Activated CD8-positive, alpha-beta T cell treated with anti-CD3 and anti-CD28 coated beads, Interleukin-2, amount 10 ng/mL, durations not matched to agents 7 days and 5 days (primary cell): ENCODE data around the gene PNMA8A. TPM values are rescaled to one million over a fixed set of nuclear protein-coding genes. Genes with fewer than 3 reads are reported as not detected.
"Not testable (repeated sequence)": the region's sequence is repeated elsewhere in the genome, so short reads cannot be mapped to it uniquely, and the experiment has no call there.

Source experiments
- ATAC-seq: fragments of 150-1000 bp; cut with Tn5 transposase; one replicate; pipeline ENCODE4 v1.10.0; 2021; ENCODE audit warnings: moderate library complexity
- CTCF ChIA-PET: fragments of 350-600 bp; sonication (Branson Sonifier 250); formaldehyde crosslinking; loops from one replicate; lab custom pipeline; 2021; ENCODE audit warnings: antibody characterized with exemption; lab: Charles Lee
- POLR2A ChIA-PET: fragments of 350-600 bp; sonication (Branson Sonifier 250); formaldehyde crosslinking; loops from one replicate; lab custom pipeline; 2021; ENCODE audit warnings: antibody characterized with exemption; lab: Charles Lee
- DNase-seq: peaks from one replicate; pipeline ENCODE4 v3.0.0-alpha.2; 2020
- H3K27ac Mint-ChIP-seq: one replicate; pipeline ENCODE4 v1.8.0; 2021; ENCODE audit warnings: mild to moderate bottlenecking, mixed read lengths
- H3K27me3 Mint-ChIP-seq: one replicate; pipeline ENCODE4 v1.8.0; 2021; ENCODE audit warnings: low read depth, mixed read lengths
- H3K36me3 Mint-ChIP-seq: one replicate; pipeline ENCODE4 v1.8.0; 2021; ENCODE audit warnings: low read depth, mixed read lengths
- H3K4me1 Mint-ChIP-seq: one replicate; pipeline ENCODE4 v1.8.0; 2021; ENCODE audit warnings: low read depth, mixed read lengths
- H3K4me3 Mint-ChIP-seq: one replicate; pipeline ENCODE4 v1.8.0; 2021; ENCODE audit warnings: mild to moderate bottlenecking, mixed read lengths
- H3K9me3 Mint-ChIP-seq: one replicate; pipeline ENCODE4 v1.8.0; 2022; ENCODE audit warnings: mixed read lengths; ENCODE audit not compliant: insufficient read depth
- total RNA-seq, 2 experiments: library from RNA; stranded (reverse); gene quantifications; one replicate each; pipeline ENCODE4 v1.2.3, GENCODE V29; 2021

The PNMA8A gene
- total RNA-seq, 2 experiments from 2014 or later, result not detected

DNA sequence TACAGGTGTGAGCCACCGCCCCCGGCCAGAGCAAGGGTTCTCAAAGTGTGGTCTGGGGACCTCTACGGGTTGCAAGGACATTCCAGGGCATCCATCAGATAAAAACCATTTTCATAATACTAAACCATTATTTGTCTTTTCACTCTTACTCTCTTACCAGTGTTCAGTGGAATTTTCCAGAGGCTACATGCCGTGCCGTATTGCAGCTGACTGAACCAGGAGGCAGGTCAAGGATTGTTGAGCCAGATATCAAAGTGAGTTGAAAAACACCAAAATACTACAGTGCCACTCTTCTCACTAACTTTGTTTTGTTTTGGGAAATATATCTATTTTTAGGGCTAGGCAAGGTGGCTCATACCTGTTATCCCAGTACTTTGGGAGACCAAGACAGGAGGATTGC lies 31.5 kb upstream of the PNMA8A start:
- Mint-ChIP-seq H3K4me1 (no peaks in the 10 kb centered on the region), H3K36me3 (no peaks in the 10 kb centered on the region), H3K9me3 (no peaks in the 10 kb centered on the region), H3K27ac (no peak overlapping the region), H3K4me3 (no peak overlapping the region), H3K27me3 (peaks cover 29% of the 10 kb centered on the region)
- CTCF ChIA-PET, result no interaction called here
- DNase-seq, result no peak
- ATAC-seq, result no peak
- POLR2A ChIA-PET, result no interaction called here

DNA sequence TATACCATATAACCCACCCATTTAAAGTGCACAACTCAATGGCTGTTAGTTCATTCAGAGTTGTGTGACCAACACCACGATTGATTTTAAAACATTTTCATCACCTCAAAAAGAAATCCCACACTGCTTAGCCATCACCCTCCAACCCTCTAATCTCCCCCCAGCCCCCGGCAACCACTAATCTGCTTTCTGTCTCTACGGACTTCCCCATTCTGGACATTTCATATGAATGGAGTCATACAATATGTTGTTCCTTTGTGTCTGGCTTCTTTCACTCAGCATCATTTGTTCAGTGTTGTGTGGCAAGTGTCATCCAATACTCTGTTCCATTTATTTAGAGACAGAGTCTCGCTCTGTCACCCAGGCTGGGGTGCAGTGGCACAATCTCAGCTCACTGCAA lies 28.3 kb upstream of the PNMA8A start:
- POLR2A ChIA-PET, result interaction anchor here (0.7 kb wide), 1 partner anchor 1813 kb away, joined by 3 read pairs; no protein-coding TSS in a partner anchor
- ATAC-seq (no peak), DNase-seq (no peak)
- CTCF ChIA-PET, result interaction anchor here (0.6 to 2.1 kb wide), 2 partner anchors 14 to 16 kb away, joined by 3 to 5 read pairs; no protein-coding TSS in a partner anchor
- peaks cover 2% of the 10 kb centered on the region for H3K4me1 Mint-ChIP-seq
- H3K4me3 Mint-ChIP-seq, result no peak overlapping the region
- H3K36me3 Mint-ChIP-seq, result no peaks in the 10 kb centered on the region
- no peak overlapping the region for H3K27ac Mint-ChIP-seq
- peaks cover 39% of the 10 kb centered on the region for H3K27me3 Mint-ChIP-seq
- no peaks in the 10 kb centered on the region for H3K9me3 Mint-ChIP-seq

DNA sequence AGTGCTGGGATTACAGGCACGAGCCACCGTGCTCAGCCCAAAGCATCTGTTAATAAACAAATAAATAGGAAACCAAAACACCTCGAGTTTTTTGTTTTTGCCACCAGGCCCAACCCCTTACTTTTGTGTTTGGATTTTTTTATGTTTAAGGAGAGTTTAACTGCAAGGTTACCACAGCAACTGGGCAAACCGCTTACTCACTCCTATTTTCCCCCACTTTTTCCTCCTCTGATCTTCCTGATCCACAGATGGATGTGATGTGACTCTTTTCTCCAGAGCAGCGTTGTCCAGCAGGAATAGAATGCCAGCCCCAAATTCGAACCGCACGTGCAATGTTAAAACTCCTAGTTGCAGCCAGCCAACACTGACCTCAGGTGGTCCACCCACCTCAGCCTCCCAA lies 26.4 kb upstream of the PNMA8A start:
- DNase-seq, result no peak
- Mint-ChIP-seq H3K27me3 (peaks cover 47% of the 10 kb centered on the region), H3K36me3 (no peaks in the 10 kb centered on the region), H3K9me3 (no peaks in the 10 kb centered on the region), H3K4me3 (no peak overlapping the region), H3K4me1 (peaks cover 16% of the 10 kb centered on the region), H3K27ac (no peak overlapping the region)
- ChIA-PET CTCF (interaction anchor here (1.0 kb wide), 1 partner anchor 102 kb away, joined by 3 read pairs; no protein-coding TSS in a partner anchor), POLR2A (no interaction called here)
- no peak for ATAC-seq

DNA sequence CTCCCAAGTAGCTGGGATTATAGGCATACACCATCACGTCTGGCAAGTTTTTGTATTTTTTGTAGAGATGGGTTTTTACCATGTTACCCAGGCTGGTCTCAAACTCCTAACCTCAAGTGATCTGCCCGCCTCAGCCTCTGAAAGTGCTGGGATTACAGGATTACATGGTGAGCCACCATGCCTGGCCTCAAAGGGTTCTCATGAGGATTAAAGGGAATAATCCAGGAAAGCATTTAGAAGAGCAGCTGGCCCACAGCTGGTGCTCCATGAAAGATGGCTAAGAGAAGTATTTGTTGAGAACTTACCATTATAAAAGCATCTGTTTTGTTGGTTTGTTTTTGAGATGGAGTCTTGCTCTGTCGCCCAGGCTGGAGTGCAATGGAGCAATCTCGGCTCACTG lies 25.5 kb upstream of the PNMA8A start:
- H3K4me3 Mint-ChIP-seq, ATAC-seq, H3K36me3 Mint-ChIP-seq, H3K9me3 Mint-ChIP-seq, H3K27ac Mint-ChIP-seq, POLR2A ChIA-PET, CTCF ChIA-PET, DNase-seq: not testable (repeated sequence)
- Mint-ChIP-seq H3K4me1 (peaks cover 17% of the 10 kb centered on the region), H3K27me3 (peaks cover 51% of the 10 kb centered on the region)

DNA sequence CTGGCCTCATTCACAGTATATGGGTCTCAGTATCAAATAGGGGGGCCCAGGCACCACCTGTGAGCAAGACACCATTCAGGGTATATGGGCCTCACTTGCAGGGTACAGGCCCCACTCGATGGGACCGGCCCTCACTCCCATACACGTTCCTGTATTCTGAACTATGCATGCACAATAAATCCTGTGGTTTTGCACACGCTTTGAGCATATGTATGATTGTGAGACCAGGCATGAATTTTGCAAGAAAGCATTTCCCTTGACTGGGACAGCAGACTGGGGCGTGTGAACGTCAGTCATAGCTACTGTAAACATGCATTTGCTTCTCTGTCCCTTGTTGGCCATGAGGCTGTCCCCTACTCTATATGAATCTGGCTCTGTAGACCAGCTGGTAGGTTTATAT lies 24.9 kb upstream of the PNMA8A start:
- POLR2A ChIA-PET, result no interaction called here
- no peak overlapping the region for H3K27ac Mint-ChIP-seq

DNA sequence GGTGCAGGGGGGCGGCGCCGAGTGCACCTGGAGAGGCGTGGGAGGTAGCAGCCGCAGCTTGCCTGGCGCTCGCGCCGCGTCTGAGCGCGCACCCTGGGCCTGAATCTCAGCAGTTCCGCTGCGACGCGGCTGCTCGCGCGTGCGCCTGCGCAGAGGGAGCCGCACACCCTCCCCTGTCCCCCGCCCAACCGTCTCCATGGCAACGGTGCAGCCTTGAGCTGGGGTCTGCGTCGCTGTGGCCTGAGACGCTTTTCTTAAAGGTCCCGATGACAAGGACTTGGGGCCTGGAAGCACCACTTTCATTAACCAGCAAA lies 24.4 kb upstream of the PNMA8A start, which contains the start of gene PNMA8B:
Gene PNMA8B (minus strand): TSS at position 82 of the 314 bp plus-strand sequence. CDS start 402 bp downstream, outside the sequence.
- Mint-ChIP-seq H3K36me3 (no peaks in the 10 kb centered on the region), H3K27ac (no peak within 1 kb of the TSS), H3K27me3 (peaks cover 61% of the 10 kb centered on the region), H3K4me3 (peak within 1 kb of the TSS; percentile 49), H3K4me1 (peaks cover 17% of the 10 kb centered on the region), H3K9me3 (no peaks in the 10 kb centered on the region)
- CTCF ChIA-PET, result no interaction called here
- POLR2A ChIA-PET, result interaction anchor here (0.6 kb wide), 1 partner anchor 94 kb away, joined by 3 read pairs; no protein-coding TSS in a partner anchor
- no peak for DNase-seq
- no peak for ATAC-seq

More for the DNA sequence above, 24.9 kb upstream of the PNMA8A start:
- CTCF ChIA-PET, result no interaction called here
- H3K9me3 Mint-ChIP-seq, result no peaks in the 10 kb centered on the region
- no peak for DNase-seq
- no peak overlapping the region for H3K4me3 Mint-ChIP-seq
- peaks cover 17% of the 10 kb centered on the region for H3K4me1 Mint-ChIP-seq
- H3K36me3 Mint-ChIP-seq, result no peaks in the 10 kb centered on the region
- H3K27me3 Mint-ChIP-seq, result peaks cover 57% of the 10 kb centered on the region
- ATAC-seq, result no peak

DNA sequence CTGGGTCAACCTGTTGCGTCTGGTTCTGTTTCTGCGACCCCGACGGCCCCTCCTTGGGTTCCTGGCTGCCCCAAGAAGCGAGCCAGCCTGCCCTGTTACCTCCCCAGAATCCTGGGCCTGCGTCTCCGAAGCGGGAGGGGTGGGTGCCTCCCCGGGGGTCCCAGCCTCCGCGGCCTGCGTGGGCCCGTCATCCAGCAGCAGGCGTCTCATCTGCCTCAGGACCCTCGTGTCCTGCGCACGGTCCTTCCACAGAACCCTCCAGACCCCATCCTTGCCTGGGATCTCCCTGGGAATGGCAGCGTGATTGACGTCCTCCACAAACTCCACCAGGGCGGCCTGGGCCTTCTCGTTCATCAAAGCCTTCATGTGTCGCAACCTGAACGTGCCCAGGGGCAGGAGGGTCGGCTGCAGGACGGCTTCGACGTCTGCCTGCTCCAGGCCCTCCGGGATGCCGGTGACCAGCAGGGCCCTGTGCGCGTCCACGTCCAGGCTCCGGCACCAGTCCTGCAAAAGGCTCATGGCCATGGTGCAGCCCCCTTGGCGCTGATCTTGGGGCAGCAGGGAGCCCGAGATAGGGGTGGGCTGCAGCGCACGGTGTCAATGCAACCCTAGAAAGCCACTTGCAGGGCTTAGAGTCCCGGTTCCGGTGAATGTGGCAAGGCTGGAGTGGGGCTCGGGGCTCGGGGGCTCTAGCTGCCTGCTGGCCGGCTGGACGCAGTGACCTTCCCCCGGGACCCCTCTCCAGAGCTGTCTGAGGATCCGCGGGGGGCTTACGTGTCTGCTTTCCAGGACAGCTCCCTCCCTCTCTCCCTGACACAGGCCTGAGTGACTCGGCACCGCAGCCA lies 23.8 kb upstream of the PNMA8A start:
- ATAC-seq (no peak), DNase-seq (no peak)
- H3K36me3 Mint-ChIP-seq, result no peaks in the 10 kb centered on the region
- ChIA-PET CTCF (no interaction called here), POLR2A (interaction anchor here (0.6 kb wide), 1 partner anchor 93 kb away, joined by 3 read pairs; no protein-coding TSS in a partner anchor)
- H3K27me3 Mint-ChIP-seq, result peaks cover 59% of the 10 kb centered on the region
- no peak overlapping the region for H3K27ac Mint-ChIP-seq
- peak overlapping the region; percentile 49 for H3K4me3 Mint-ChIP-seq
- H3K4me1 Mint-ChIP-seq, result peaks cover 18% of the 10 kb centered on the region
- no peaks in the 10 kb centered on the region for H3K9me3 Mint-ChIP-seq

DNA sequence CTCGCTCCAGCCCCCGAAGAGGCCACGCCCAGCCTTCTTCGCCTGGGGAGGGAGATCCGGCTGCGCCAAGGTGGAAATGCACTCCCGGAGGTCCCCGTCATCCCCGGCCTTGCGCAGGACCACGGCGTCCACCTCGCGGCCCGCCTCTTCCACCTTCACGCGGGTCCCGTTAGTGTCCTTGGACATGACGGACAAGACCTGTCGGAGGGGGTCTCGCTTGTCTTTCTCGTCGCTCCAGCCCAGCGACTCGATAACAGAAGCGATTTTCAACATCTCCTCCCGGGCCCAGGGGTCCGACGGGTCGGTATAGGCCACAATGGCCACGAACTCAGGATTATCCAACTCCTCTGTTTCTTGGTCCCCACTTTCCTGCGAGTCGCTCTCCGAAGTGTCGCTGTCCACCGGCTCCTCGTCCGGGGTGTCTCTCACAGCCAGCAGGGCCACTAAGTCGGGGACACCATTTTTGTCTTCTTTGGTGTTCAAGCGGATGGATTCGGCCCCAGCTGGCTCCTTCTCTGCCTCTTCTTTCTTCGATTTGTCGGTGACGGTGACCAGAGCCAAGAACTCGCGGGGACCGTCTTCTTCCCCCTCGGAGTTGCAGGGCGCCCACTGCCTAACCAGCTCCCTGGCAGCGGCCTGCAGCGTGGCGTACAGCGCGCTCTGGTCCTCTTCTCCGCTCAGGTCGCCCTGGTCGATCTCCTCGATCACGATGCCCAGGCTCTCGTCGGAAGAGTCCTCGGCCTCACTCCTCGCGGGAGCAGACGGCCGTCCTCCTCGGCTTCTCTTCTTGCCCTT lies 23.0 kb upstream of the PNMA8A start:
- H3K27me3 Mint-ChIP-seq, result peaks cover 59% of the 10 kb centered on the region
- no peak overlapping the region for H3K27ac Mint-ChIP-seq
- no peaks in the 10 kb centered on the region for H3K36me3 Mint-ChIP-seq
- no peak for ATAC-seq
- CTCF ChIA-PET, result no interaction called here
- peak overlapping the region; percentile 49 for H3K4me3 Mint-ChIP-seq
- POLR2A ChIA-PET, result no interaction called here
- H3K4me1 Mint-ChIP-seq, result peaks cover 20% of the 10 kb centered on the region
- no peak for DNase-seq
- H3K9me3 Mint-ChIP-seq, result no peaks in the 10 kb centered on the region

DNA sequence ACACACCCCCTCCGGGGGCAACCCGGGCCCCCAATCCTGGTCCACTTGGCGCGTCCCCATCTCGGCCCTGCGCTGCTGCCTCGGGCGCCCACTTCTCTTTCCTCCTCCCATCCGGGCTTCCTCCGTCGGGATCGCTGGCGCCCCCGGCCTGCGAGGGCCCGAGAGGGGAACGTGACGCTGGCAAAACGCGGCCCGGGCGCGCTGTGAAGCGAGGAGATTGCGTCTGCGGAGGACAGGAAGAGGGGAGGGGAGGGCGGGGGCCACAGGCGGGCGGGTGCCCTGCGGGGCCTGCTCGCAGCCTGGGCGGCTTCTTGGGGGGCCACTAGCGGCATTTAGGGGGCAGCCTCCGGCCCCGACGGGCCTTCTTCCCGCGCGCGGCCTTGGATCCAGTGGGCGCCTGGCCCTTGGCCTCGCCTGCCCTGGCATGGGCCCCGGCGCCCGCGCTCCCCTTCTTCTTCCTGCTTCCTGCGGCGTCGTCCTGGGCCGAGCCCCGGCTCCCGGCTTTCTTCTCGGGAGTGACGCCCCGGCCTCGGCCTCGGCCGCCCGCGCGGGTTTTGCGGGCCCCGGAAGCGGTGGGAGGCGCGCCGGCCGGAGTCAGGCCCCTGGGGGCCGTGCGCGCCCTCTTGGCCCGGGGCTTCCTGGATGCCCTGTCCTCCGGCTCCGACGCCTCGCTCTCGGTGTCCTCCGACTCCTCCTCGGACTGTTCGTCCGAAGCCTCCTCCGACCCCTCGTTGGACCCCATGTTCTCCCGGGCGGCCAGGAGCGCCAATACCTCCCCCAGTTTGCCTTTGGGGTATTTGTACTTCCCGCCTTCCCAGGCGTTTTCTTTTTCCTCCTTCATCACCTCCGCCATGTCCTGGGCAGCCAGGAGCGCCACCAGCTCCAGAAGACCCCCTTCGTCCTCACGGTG lies 22.1 kb upstream of the PNMA8A start:
- ChIA-PET POLR2A (no interaction called here), CTCF (no interaction called here)
- Mint-ChIP-seq H3K36me3 (no peaks in the 10 kb centered on the region), H3K27ac (no peak overlapping the region), H3K9me3 (no peaks in the 10 kb centered on the region), H3K27me3 (peaks cover 66% of the 10 kb centered on the region), H3K4me1 (peaks cover 21% of the 10 kb centered on the region), H3K4me3 (peak overlapping the region; percentile 61)
- ATAC-seq (peak; percentile 37), DNase-seq (peak; percentile 48)

DNA sequence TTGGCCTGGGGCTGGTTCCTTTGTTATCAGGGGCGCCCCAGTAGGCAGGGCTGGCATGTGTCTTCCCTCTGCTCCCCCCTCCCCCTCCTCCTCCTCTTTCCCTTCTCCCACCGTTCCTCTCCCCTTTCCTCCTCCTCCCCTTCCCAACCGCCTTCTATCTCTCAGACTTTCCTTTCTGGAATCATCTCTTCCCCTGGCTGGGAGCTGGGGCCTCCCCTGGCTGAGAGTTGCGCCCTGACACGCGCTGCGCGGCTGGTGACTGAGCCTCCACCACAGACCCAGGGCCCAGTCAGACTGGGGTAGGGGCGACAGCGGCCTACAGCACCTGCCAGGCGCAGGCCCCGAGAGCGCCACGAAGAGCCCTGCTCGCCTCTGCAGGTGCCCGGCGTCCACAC lies 21.5 kb upstream of the PNMA8A start:
- no peaks in the 10 kb centered on the region for H3K9me3 Mint-ChIP-seq

More for the DNA sequence above, 21.5 kb upstream of the PNMA8A start:
- ChIA-PET CTCF (interaction anchor here (1.6 kb wide), 1 partner anchor 97 kb away, joined by 4 read pairs; no protein-coding TSS in a partner anchor), POLR2A (no interaction called here)
- peaks cover 69% of the 10 kb centered on the region for H3K27me3 Mint-ChIP-seq
- H3K4me3 Mint-ChIP-seq, result no peak overlapping the region
- H3K36me3 Mint-ChIP-seq, result no peaks in the 10 kb centered on the region
- no peak for DNase-seq
- peaks cover 22% of the 10 kb centered on the region for H3K4me1 Mint-ChIP-seq
- no peak for ATAC-seq
- no peak overlapping the region for H3K27ac Mint-ChIP-seq
